ENCODE data around the gene SCP2.
"Not testable (repeated sequence)": the region's sequence is repeated elsewhere in the genome, so short reads cannot be mapped to it uniquely, and the experiment has no call there.

Gene SCP2

DNA sequence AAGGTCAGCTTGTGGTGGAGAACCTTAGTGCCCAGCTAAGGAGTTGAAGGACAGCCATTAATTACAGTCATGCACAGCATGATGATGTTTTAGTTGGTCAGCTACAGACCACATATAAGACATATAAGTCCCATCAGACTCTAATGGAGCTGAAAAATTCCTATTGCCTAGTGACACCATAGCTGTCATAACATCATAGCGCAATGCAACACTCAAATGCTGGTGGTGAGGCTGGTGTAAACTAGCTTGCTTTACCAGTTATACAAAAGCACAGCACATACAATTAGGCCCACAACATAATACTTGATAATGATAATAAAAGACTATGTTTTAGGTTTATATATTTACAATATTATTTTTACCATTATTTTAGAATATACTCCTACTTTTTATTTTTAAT lies 9.5 kb upstream of the SCP2 start:
- DNase-seq: no peak

DNA sequence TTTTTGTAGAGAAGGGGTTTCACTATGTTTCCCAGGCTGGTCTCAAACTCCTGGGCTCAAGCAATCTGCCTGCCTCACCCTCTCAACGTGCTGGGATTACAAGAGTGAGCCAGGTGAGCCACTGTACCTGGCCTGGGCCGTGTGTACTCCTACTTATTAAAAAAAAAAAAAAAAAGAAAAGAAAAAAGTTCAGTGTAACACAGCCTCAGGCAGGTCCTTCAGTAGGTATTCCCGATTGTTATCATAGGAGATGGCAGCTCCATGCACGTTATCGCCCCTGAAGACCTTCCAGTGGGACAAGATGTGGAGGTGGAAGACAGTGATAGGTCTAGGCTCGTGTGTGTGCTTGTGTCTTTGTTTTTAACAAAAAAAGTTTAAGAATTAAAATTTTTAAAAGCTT lies 8.9 kb upstream of the SCP2 start:
- no peak for DNase-seq

DNA sequence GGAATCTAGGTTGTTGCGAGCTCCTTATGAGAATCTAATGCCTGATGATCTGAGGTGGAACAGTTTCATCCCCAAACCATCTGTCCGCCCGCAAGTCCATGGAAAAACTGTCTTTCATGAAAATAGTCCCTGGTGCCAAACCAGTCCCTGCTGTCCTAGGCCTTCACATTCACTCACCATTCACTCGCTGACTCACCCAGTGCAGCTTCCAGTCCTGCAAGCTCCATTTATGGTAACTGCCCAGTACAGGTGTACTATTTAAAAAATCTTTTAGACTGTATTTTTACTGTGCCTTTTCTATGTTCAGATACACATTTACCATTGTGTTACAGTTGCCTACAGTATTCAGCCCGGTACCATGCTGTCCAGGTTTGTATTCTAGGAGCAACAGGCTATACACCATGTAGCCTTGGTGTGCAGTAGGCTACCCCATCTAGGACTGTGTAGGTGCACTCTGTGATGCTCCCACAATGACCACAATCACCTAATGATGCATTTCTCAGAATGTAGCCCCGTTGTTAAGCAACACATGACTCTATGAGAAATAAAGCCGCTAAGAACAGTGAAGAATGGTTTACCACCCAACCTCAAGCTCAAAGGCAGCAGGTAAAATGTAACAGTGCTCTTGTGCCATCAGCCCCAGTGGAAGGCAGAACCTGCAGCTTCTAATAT lies 7.9 kb upstream of the SCP2 start:
- no peak for DNase-seq

GRCh38 chr1:52919723-52920483 lies 7.2 kb upstream of the SCP2 start:
- DNase-seq: no peak

GRCh38 chr1:52920791-52921291 lies 6.2 kb upstream of the SCP2 start:
- no peak for DNase-seq

- DNase-seq: no peak
These were observed 1.5 kb upstream of the SCP2 start for GRCh38 chr1:52925571-52926005.

DNA sequence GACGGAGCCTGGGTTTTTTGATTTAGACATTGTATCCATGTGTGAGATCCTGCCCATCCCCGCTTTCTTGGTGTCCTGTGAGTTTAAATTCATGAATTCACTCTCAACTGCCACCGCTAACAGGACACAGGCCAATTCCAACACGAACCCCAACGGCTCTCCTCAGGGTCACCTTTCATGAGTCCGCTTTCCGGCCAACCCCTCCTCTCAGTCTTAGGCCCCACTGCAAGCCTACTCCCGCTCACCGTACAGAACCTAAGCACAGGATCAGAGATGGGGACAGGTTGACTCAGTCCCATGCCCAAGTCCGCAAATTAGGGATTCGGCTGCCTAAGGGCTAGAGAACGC lies 238 bp upstream of the SCP2 start:
- no peak for DNase-seq

- DNase-seq: no peak
These were observed 934 bp downstream of the SCP2 start for GRCh38 chr1:52928015-52928404.

DNA sequence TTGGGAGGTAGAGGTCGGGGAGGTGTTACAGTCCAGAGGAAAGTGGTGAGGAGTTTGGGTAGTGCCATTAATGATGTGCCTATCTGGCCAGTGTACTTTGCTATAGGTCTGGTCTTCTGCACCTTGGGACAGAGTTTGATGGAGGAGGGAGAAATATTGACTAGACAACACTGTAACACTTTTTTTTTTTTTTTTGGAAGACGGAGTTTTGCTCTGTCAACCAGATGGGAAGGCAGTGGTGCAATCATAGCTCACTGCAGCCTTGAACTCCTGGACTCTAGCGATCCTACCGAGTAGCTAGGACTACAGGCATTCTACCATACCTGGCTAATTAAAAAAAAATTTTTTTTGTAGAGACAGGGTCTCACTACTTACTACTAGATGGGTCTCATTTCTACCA lies 1.9 kb downstream of the SCP2 start:
- DNase-seq: no peak

- DNase-seq: no peak
These were observed 10.5 kb downstream of the SCP2 start for GRCh38 chr1:52937433-52938182.

DNA sequence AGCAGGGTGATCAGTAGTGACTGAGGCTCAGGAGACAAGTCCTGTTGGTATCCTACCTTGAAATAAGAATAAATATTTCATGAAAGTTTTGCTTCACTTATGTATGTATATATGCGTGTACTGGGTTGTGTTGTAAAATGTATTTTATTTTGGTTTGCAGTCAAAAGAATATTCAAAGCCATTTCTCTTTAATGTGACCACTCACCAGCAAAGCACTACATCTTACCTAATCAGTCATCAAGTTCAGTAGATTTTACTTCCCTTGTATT lies 11.0 kb downstream of the SCP2 start:
- DNase-seq: no peak

GRCh38 chr1:52943876-52944416 lies 16.9 kb downstream of the SCP2 start:
- no peak for DNase-seq

GRCh38 chr1:52944566-52944965 lies 17.5 kb downstream of the SCP2 start:
- DNase-seq: no peak

- DNase-seq: no peak
These were observed 20.4 kb downstream of the SCP2 start for GRCh38 chr1:52947490-52947889.

DNA sequence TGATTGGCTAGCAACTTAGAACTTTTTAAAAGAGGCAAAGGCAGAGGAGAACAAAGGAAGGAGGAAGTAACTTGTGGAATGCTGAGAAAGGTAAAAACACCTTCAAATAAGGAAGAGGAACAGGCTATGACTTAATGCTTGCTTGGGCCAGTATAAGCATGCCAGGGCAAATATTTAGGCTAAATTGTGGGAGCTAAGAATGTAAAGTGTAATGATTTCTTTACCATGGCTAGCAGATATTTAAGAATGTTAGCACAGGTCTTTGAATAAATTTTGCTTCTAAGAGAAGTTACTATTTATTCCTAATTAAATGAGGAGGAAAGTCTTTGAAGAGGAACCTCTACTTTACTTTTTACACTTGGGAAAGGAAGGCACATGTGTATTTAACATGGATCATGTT lies 22.5 kb downstream of the SCP2 start:
- DNase-seq: not testable (repeated sequence)

- DNase-seq: no peak
These were observed 25.0 kb downstream of the SCP2 start for GRCh38 chr1:52952112-52952511.

- DNase-seq: no peak
These were observed 28.3 kb downstream of the SCP2 start for GRCh38 chr1:52955129-52955970.

- no peak for DNase-seq
These were observed 36.0 kb downstream of the SCP2 start for GRCh38 chr1:52963101-52963500.

- no peak for DNase-seq
These were observed 40.6 kb downstream of the SCP2 start for GRCh38 chr1:52967666-52968065.

- DNase-seq: not testable (repeated sequence)
These were observed 42.2 kb downstream of the SCP2 start for GRCh38 chr1:52969234-52969633.

DNA sequence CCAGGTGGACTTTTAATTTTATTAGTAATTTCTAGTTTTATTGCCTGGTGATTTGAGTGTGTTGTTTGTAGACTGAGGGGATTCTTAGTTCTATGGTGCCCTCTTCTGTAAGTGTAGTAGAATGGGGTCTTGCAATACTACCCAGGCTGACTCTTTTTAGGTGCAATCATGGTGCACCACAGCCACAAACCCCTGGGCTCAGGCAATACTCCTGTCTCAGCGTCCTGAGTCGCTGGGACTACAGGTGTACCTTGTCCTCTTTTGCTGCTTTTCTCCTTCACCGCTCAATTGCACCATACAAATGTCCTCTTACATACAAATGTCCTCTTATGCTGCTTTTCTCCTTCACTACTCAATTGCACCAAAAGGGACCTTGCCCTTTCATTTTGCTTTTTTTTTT lies 43.1 kb downstream of the SCP2 start:
- peak in 1 of 2 experiments; percentile 14 for DNase-seq

DNA sequence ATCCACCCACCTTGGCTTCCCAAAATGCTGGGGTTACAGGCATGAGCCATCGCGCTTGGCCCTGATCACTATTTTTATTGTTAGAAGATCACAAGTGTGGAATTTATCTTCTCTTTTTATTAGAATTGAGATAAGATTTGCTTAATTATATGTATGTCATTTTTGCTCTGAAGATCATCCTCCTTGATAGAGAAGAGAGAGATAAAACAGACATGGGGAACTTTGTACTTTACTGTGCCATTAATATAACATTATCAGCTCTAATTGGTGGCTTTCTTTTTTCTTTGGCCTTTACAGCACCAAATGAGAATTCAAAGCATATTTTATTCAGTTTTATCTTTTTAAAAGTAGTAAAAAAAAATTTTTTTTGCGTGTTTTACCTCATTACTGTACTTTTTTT lies 46.8 kb downstream of the SCP2 start:
- DNase-seq: no peak
